H9 (cell line): Measurements from ENCODE around the gene USF3. TPM values are rescaled to one million over a fixed set of nuclear protein-coding genes. Genes with fewer than 3 reads are reported as not detected.

Experiments
- DNase-seq: peaks from one replicate; pipeline ENCODE4 v3.0.0-alpha.2; 2017
- H2AFZ ChIP-seq: one replicate; pipeline ENCODE4 v1.6.1; 2013; ENCODE audit warnings: mild to moderate bottlenecking, low read length, control low read depth, moderate library complexity
- H2AK5ac ChIP-seq: 2 replicates; pipeline ENCODE4 v1.6.1; 2013; ENCODE audit warnings: low read length, control low read depth, mixed read lengths; ENCODE audit not compliant: insufficient read length
- H2BK120ac ChIP-seq: one replicate; pipeline ENCODE4 v1.6.1; 2013; ENCODE audit warnings: low read depth, mild to moderate bottlenecking, low read length, control low read depth, inconsistent platforms; ENCODE audit not compliant: poor library complexity, severe bottlenecking
- H2BK12ac ChIP-seq: 2 replicates; pipeline ENCODE4 v1.6.1; 2013; ENCODE audit warnings: low read length, control low read depth, mixed read lengths, low read depth; ENCODE audit not compliant: insufficient read length
- H2BK15ac ChIP-seq: 2 replicates; pipeline ENCODE4 v1.6.1; 2013; ENCODE audit warnings: low read depth, low read length, control low read depth
- H2BK20ac ChIP-seq: one replicate; pipeline ENCODE4 v1.6.1; 2013; ENCODE audit warnings: low read depth, mild to moderate bottlenecking, low read length, control low read depth, inconsistent platforms; ENCODE audit not compliant: poor library complexity, severe bottlenecking
- H2BK5ac ChIP-seq: 2 replicates; pipeline ENCODE4 v1.6.1; 2013; ENCODE audit warnings: low read length, control low read depth, mixed read lengths; ENCODE audit not compliant: insufficient read length
- H3K14ac ChIP-seq: 2 replicates; pipeline ENCODE4 v1.6.1; 2013; ENCODE audit warnings: low read length, control low read depth; ENCODE audit not compliant: insufficient read depth
- H3K18ac ChIP-seq: 2 replicates; pipeline ENCODE4 v1.6.1; 2013; ENCODE audit warnings: low read depth, mild to moderate bottlenecking, mixed read lengths, low read length, control low read depth; ENCODE audit not compliant: insufficient read length
- H3K23ac ChIP-seq: 2 replicates; pipeline ENCODE4 v1.6.1; 2013; ENCODE audit warnings: low read length, control low read depth, mixed read lengths, low read depth; ENCODE audit not compliant: insufficient read length
- H3K23me2 ChIP-seq: 2 replicates; pipeline ENCODE4 v1.6.1; 2013; ENCODE audit warnings: low read depth, mild to moderate bottlenecking, mixed read lengths, low read length, control low read depth; ENCODE audit not compliant: insufficient read length, poor library complexity, severe bottlenecking
- H3K27ac ChIP-seq: 2 replicates; pipeline ENCODE4 v1.5.1; 2013; ENCODE audit warnings: low read length, control low read depth, mixed read lengths, low read depth; ENCODE audit not compliant: insufficient read length
- H3K27me3 ChIP-seq: 2 replicates; pipeline ENCODE4 v1.6.1; 2013; ENCODE audit warnings: low read length, control low read depth, inconsistent platforms; ENCODE audit not compliant: insufficient read depth
- H3K4ac ChIP-seq: 2 replicates; pipeline ENCODE4 v1.6.1; 2013; ENCODE audit warnings: low read depth, mild to moderate bottlenecking, control low read depth, inconsistent platforms, low read length, moderate library complexity
- H3K4me1 ChIP-seq: 2 replicates; pipeline ENCODE4 v1.6.1; 2013; ENCODE audit warnings: low read length, control low read depth, inconsistent platforms; ENCODE audit not compliant: insufficient read depth
- H3K4me2 ChIP-seq: 2 replicates; pipeline ENCODE4 v1.6.1; 2013; ENCODE audit warnings: low read length, control low read depth, mixed read lengths; ENCODE audit not compliant: insufficient read length, insufficient read depth
- H3K56ac ChIP-seq: 2 replicates; pipeline ENCODE4 v1.6.1; 2013; ENCODE audit warnings: low read depth, mild to moderate bottlenecking, mixed read lengths, low read length, control low read depth; ENCODE audit not compliant: insufficient read length
- H3K79me1 ChIP-seq: 2 replicates; pipeline ENCODE4 v1.6.1; 2013; ENCODE audit warnings: low read depth, mild to moderate bottlenecking, moderate library complexity, low read length, control low read depth, inconsistent platforms; ENCODE audit not compliant: insufficient read depth, poor library complexity, severe bottlenecking
- H3K79me2 ChIP-seq: 2 replicates; pipeline ENCODE4 v1.6.1; 2013; ENCODE audit warnings: low read length, control low read depth, inconsistent platforms; ENCODE audit not compliant: insufficient read depth
- H3K9ac ChIP-seq: 2 replicates; pipeline ENCODE4 v1.6.1; 2013; ENCODE audit warnings: low read length, control low read depth, mixed read lengths; ENCODE audit not compliant: insufficient read length; ENCODE audit errors: extremely low read depth
- H3K9me3 ChIP-seq: one replicate; pipeline ENCODE4 v1.6.1; 2013; ENCODE audit warnings: low read depth, low read length, inconsistent platforms; ENCODE audit not compliant: control insufficient read depth
- H3T11ph ChIP-seq: one replicate; pipeline ENCODE4 v1.6.1; 2013; ENCODE audit warnings: mild to moderate bottlenecking, low read length, control low read depth, inconsistent platforms
- H4K20me1 ChIP-seq: one replicate; pipeline ENCODE4 v1.6.1; 2013; ENCODE audit not compliant: control insufficient read depth, insufficient read length, insufficient read depth
- H4K5ac ChIP-seq: 2 replicates; pipeline ENCODE4 v1.6.1; 2013; ENCODE audit warnings: low read depth, mild to moderate bottlenecking, mixed read lengths, low read length, control low read depth; ENCODE audit not compliant: insufficient read length
- H4K8ac ChIP-seq: replicated peaks from 2 replicates; pipeline ENCODE4 v1.6.1; 2013; ENCODE audit warnings: low read length, control low read depth, mixed read lengths, low read depth; ENCODE audit not compliant: insufficient read length
- H4K91ac ChIP-seq: 2 replicates; pipeline ENCODE4 v1.6.1; 2013; ENCODE audit warnings: low read depth, mild to moderate bottlenecking, moderate library complexity, mixed read lengths, low read length, control low read depth; ENCODE audit not compliant: insufficient read length
- H3K27ac Mint-ChIP-seq, 3 experiments: 2 replicates in 2 of 3; 3 replicates in 1 of 3; pipeline ENCODE4 v1.8.0; 2020 to 2021; ENCODE audit warnings: mixed read lengths in 3 of 3, mild to moderate bottlenecking in 1 of 3, moderate library complexity in 1 of 3
- H3K27me3 Mint-ChIP-seq: 2 replicates; pipeline ENCODE4 v1.8.0; 2021; ENCODE audit warnings: low read depth, mild to moderate bottlenecking, moderate library complexity, mixed read lengths
- H3K36me3 Mint-ChIP-seq, 3 experiments: 2 replicates in 2 of 3; 3 replicates in 1 of 3; pipeline ENCODE4 v1.8.0; 2020 to 2021; ENCODE audit warnings: low read depth in 3 of 3, mixed read lengths in 3 of 3; ENCODE audit not compliant: insufficient read depth in 1 of 3
- H3K4me1 Mint-ChIP-seq, 2 experiments: 2 replicates each; pipeline ENCODE4 v1.8.0; 2020; ENCODE audit warnings: mixed read lengths in 2 of 2
- H3K4me3 Mint-ChIP-seq, 2 experiments: 2 replicates in 1 of 2; 3 replicates in 1 of 2; pipeline ENCODE4 v1.8.0; 2020 to 2021; ENCODE audit warnings: mild to moderate bottlenecking in 2 of 2, mixed read lengths in 2 of 2, moderate library complexity in 1 of 2
- H3K9me3 Mint-ChIP-seq, 2 experiments: 2 replicates in 1 of 2; 3 replicates in 1 of 2; pipeline ENCODE4 v1.8.0; 2020; ENCODE audit warnings: mild to moderate bottlenecking in 2 of 2, mixed read lengths in 2 of 2, moderate library complexity in 1 of 2
- WGBS: extraction: QIAGEN DNeasy Blood & Tissue Kit; methylation state at CpG from one replicate; pipeline ENCODE4 v1.1.7; 2013; ENCODE audit warnings: missing lambda C conversion rate, low lambda C conversion rate, mixed read lengths; ENCODE audit not compliant: insufficient read length; ENCODE audit errors: extremely low coverage; 5-methylcytosine and 5-hydroxymethylcytosine counted together
- total RNA-seq: library from RNA; stranded (reverse); gene quantifications from 2 replicates; pipeline ENCODE4 v1.2.1, GENCODE V29; 2021
- TF ChIP-seq, protein P1 (sequence below): fragments of 200-600 bp; sonication (generic); conservative IDR thresholded peaks from 3 replicates; pipeline ENCODE4 v1.8.0; 2021; ENCODE audit warnings: antibody characterized with exemption, mild to moderate bottlenecking

The USF3 gene
- total RNA-seq, 1 experiment from 2014 or later: 13.8 TPM

DNA sequence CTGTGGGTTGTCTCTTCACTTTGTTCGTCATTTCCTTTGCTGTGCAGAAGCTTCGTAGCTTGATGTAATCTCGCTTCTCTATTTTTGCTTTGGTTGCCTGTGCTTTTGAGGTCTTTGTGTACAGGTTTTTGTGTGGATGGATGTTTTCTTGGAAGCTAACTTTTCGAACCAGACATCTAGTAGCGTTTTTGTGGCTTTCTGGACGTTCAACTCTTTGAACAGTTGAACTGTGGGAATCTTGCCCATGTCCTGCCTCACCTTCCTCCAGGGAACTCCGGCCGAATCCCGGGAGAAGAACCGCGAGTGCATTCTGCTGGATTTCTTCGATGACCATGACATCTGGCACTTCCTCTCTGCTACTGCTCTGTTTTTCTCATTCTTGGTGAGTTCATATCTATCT is 70.6 kb downstream of the USF3 start:
- Histone ChIP-seq H4K8ac (no peak overlapping the region), H2AFZ (no peak overlapping the region), H4K20me1 (no peaks in the 10 kb centered on the region), H3K9ac (no peak overlapping the region), H4K91ac (no peak overlapping the region), H3K23ac (no peak overlapping the region), H3K4me1 (no peaks in the 10 kb centered on the region), H3K79me2 (no peaks in the 10 kb centered on the region), H2AK5ac (no peak overlapping the region), H4K5ac (no peak overlapping the region), H3K18ac (no peak overlapping the region), H3K56ac (no peak overlapping the region), H3K79me1 (no peaks in the 10 kb centered on the region), H3K27ac (no peak overlapping the region), H3K23me2 (no peaks in the 10 kb centered on the region), H3K4me2 (no peak overlapping the region), H2BK120ac (no peak overlapping the region), H3K14ac (no peak overlapping the region), H3K27me3 (no peaks in the 10 kb centered on the region), H3K9me3 (no peaks in the 10 kb centered on the region), H2BK15ac (no peak overlapping the region), H3K4ac (no peak overlapping the region), H2BK5ac (no peak overlapping the region), H2BK12ac (no peak overlapping the region), H3T11ph (no peak overlapping the region), H2BK20ac (no peak overlapping the region)
- DNase-seq: no peak
- 0 out of 4 replicates have a peak, but pooled peaks cover 2 to 4% of the 10 kb centered on the region in 2 experiments for H3K4me1 Mint-ChIP-seq
- TF ChIP-seq, protein P1, sequence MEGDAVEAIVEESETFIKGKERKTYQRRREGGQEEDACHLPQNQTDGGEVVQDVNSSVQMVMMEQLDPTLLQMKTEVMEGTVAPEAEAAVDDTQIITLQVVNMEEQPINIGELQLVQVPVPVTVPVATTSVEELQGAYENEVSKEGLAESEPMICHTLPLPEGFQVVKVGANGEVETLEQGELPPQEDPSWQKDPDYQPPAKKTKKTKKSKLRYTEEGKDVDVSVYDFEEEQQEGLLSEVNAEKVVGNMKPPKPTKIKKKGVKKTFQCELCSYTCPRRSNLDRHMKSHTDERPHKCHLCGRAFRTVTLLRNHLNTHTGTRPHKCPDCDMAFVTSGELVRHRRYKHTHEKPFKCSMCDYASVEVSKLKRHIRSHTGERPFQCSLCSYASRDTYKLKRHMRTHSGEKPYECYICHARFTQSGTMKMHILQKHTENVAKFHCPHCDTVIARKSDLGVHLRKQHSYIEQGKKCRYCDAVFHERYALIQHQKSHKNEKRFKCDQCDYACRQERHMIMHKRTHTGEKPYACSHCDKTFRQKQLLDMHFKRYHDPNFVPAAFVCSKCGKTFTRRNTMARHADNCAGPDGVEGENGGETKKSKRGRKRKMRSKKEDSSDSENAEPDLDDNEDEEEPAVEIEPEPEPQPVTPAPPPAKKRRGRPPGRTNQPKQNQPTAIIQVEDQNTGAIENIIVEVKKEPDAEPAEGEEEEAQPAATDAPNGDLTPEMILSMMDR: no peak
- H3K4me3 Mint-ChIP-seq: no peak overlapping the region
- no peaks in the 10 kb centered on the region for H3K36me3 Mint-ChIP-seq
- H3K9me3 Mint-ChIP-seq: no peaks in the 10 kb centered on the region
- H3K27me3 Mint-ChIP-seq: peaks cover 14% of the 10 kb centered on the region
- no peak overlapping the region for H3K27ac Mint-ChIP-seq
- WGBS: no CpG with 5 or more reads among the region's 12 CpGs
